ENCODE data around the gene SPACA6.
"Not testable (repeated sequence)": the region's sequence is repeated elsewhere in the genome, so short reads cannot be mapped to it uniquely, and the experiment has no call there.

- not testable (repeated sequence) for TF ChIP-seq CTCF, EP300, POLR2A (IDR thresholded peaks at IDR 0.05)
Measured at GRCh38 chr19:51738523-51738922, 45.4 kb downstream of the SPACA6 start.
